Right cardiac atrium (tissue), 5 donors: ENCODE measurements around the gene DRC7. TPM values are rescaled to one million over a fixed set of nuclear protein-coding genes. Genes with fewer than 3 reads are reported as not detected.

Experiments
- ATAC-seq, 2 donors: fragments of 200-7000 bp; cut with Tn5 transposase; one replicate each; pipeline versions ENCODE4 v1.8.0 to v1.9.1; 2020; ENCODE audit warnings: moderate library complexity in 2 of 2, mild to moderate bottlenecking in 1 of 2
- DNase-seq, 3 donors: peaks; one replicate each; pipeline ENCODE4 v3.0.0-alpha.2; 2020
- H3K27ac ChIP-seq: one replicate; pipeline ENCODE4 v1.5.1; 2013; ENCODE audit warnings: mild to moderate bottlenecking, low read length, control low read depth, moderate library complexity
- H3K27me3 ChIP-seq: one replicate; pipeline ENCODE4 v1.6.1; 2013; ENCODE audit not compliant: control insufficient read depth, insufficient read depth
- H3K4me1 ChIP-seq: one replicate; pipeline ENCODE4 v1.6.1; 2013; ENCODE audit warnings: low read length; ENCODE audit not compliant: control insufficient read depth, insufficient read depth
- H3K4me3 ChIP-seq: one replicate; pipeline ENCODE4 v1.5.1; 2013; ENCODE audit warnings: low read length, control low read depth
- H3K9me3 ChIP-seq: one replicate; pipeline ENCODE4 v1.6.1; 2013; ENCODE audit warnings: low read length; ENCODE audit not compliant: control insufficient read depth
- WGBS: extraction: QIAGEN DNeasy Blood & Tissue Kit; methylation state at CpG from one replicate; pipeline ENCODE4 v1.1.7; 2013; 5-methylcytosine and 5-hydroxymethylcytosine counted together
- intact Hi-C, 4 donors: fragments of 100-400 bp; cut with DNase I; formaldehyde crosslinking; loops; one replicate each; pipeline versions ENCODE4 v1.11.0 to v1.14.0; 2022 to 2023
- polyA plus RNA-seq: library from polyadenylated mRNA; stranded (reverse); fragments of 200-250 nt; gene quantifications from one replicate; pipeline ENCODE4 v1.2.3, GENCODE V29; 2013
- total RNA-seq, 4 donors: library from RNA; stranded (reverse); fragmentation: NEBNext Ultra II Directional; extraction: Animal tissue kit (Norgen Biotek cat#: 25700); gene quantifications; one replicate each; pipeline ENCODE4 v1.2.1, GENCODE V29; 2021
- donor health status: healthy with polysubstance abuse.
- donor health status: DM: no; HTN: yes; CAD: no.
- donor health status: DM: no; HTN: no; CAD: no.
- donor health status: DM: no; HTN: yes; CAD: no; lungs with severe emphysema.
- donor health status: DM: yes; HTN: yes; CAD: no.

The DRC7 gene
- total and polyA plus RNA-seq, 5 donors = not detected

GRCh38 chr16:57699481-57699880, 4.9 kb downstream of the DRC7 start:
- Histone ChIP-seq H3K4me3 (no peak overlapping the region), H3K9me3 (no peaks in the 10 kb centered on the region), H3K27me3 (no peaks in the 10 kb centered on the region), H3K27ac (no peak overlapping the region), H3K4me1 (no peaks in the 10 kb centered on the region)
- DNase-seq (no peak), ATAC-seq (no peak)
- 74% methylated on average over 3 of the region's 3 CpGs for WGBS
- intact Hi-C loops = no loop called here

GRCh38 chr16:57699899-57700298, 5.3 kb downstream of the DRC7 start:
- no peaks in the 10 kb centered on the region for H3K27me3 ChIP-seq
- ATAC-seq (no peak), DNase-seq (no peak)
- H3K9me3 ChIP-seq = no peaks in the 10 kb centered on the region
- 93% methylated on average over 7 of the region's 7 CpGs for WGBS
- intact Hi-C loops = no loop called here
- H3K27ac ChIP-seq = no peak overlapping the region
- H3K4me3 ChIP-seq = no peak overlapping the region
- no peaks in the 10 kb centered on the region for H3K4me1 ChIP-seq

GRCh38 chr16:57700781-57701551, 6.4 kb downstream of the DRC7 start:
- WGBS = 66% methylated on average over 10 of the region's 10 CpGs
- intact Hi-C loops = no loop called here

GRCh38 chr16:57701759-57702371, 7.3 kb downstream of the DRC7 start:
- 77% methylated on average over 23 of the region's 23 CpGs for WGBS
- no peak overlapping the region for H3K27ac ChIP-seq
- no peaks in the 10 kb centered on the region for H3K9me3 ChIP-seq
- H3K27me3 ChIP-seq = no peaks in the 10 kb centered on the region
- H3K4me1 ChIP-seq = no peaks in the 10 kb centered on the region
- ATAC-seq = peak in 1 of 2 donors; percentile 26
- DNase-seq = no peak
- H3K4me3 ChIP-seq = no peak overlapping the region
- intact Hi-C loops = no loop called here

More at GRCh38 chr16:57700781-57701551, 6.4 kb downstream of the DRC7 start:
- Histone ChIP-seq H3K9me3 (no peaks in the 10 kb centered on the region), H3K4me3 (no peak overlapping the region), H3K27ac (no peak overlapping the region), H3K4me1 (no peaks in the 10 kb centered on the region), H3K27me3 (no peaks in the 10 kb centered on the region)
- ATAC-seq = peak in 1 of 2 donors; percentile 24
- no peak for DNase-seq

GRCh38 chr16:57703416-57704010, 8.9 kb downstream of the DRC7 start:
- no peaks in the 10 kb centered on the region for H3K27me3 ChIP-seq
- H3K4me1 ChIP-seq = no peaks in the 10 kb centered on the region
- ATAC-seq (no peak), DNase-seq (no peak)
- intact Hi-C loops = no loop called here
- WGBS = 91% methylated on average over 11 of the region's 11 CpGs
- no peak overlapping the region for H3K4me3 ChIP-seq
- no peaks in the 10 kb centered on the region for H3K9me3 ChIP-seq
- no peak overlapping the region for H3K27ac ChIP-seq

GRCh38 chr16:57704011-57704904, 9.7 kb downstream of the DRC7 start:
- WGBS = 68% methylated on average over 11 of the region's 11 CpGs
- intact Hi-C loops = no loop called here
- H3K27ac ChIP-seq = no peak overlapping the region
- DNase-seq = no peak
- H3K4me3 ChIP-seq = no peak overlapping the region
- H3K4me1 ChIP-seq = no peaks in the 10 kb centered on the region
- ATAC-seq = no peak
- no peaks in the 10 kb centered on the region for H3K27me3 ChIP-seq
- no peaks in the 10 kb centered on the region for H3K9me3 ChIP-seq

- 95% methylated on average over 4 of the region's 4 CpGs for WGBS
- Histone ChIP-seq H3K4me3 (no peak overlapping the region), H3K27me3 (no peaks in the 10 kb centered on the region), H3K27ac (no peak overlapping the region), H3K4me1 (no peaks in the 10 kb centered on the region), H3K9me3 (no peaks in the 10 kb centered on the region)
- intact Hi-C loops = no loop called here
- no peak for DNase-seq
- ATAC-seq = no peak
Measured at GRCh38 chr16:57704905-57705852, 10.6 kb downstream of the DRC7 start.

GRCh38 chr16:57706717-57707116, 12.1 kb downstream of the DRC7 start:
- no peak overlapping the region for H3K4me3 ChIP-seq
- H3K4me1 ChIP-seq = no peaks in the 10 kb centered on the region
- ATAC-seq = no peak
- DNase-seq = no peak
- no peaks in the 10 kb centered on the region for H3K9me3 ChIP-seq
- no peak overlapping the region for H3K27ac ChIP-seq
- intact Hi-C loops = no loop called here
- H3K27me3 ChIP-seq = no peaks in the 10 kb centered on the region
- 84% methylated on average over 1 of the region's 1 CpG for WGBS

- intact Hi-C loops = no loop called here
- H3K4me1 ChIP-seq = no peaks in the 10 kb centered on the region
- H3K27me3 ChIP-seq = no peaks in the 10 kb centered on the region
- no peak overlapping the region for H3K4me3 ChIP-seq
- no peak for ATAC-seq
- no peak for DNase-seq
- 91% methylated on average over 11 of the region's 11 CpGs for WGBS
- H3K9me3 ChIP-seq = no peaks in the 10 kb centered on the region
- no peak overlapping the region for H3K27ac ChIP-seq
Measured at GRCh38 chr16:57707331-57707730, 12.7 kb downstream of the DRC7 start.

GRCh38 chr16:57708168-57708567, 13.6 kb downstream of the DRC7 start:
- H3K4me3 ChIP-seq = no peak overlapping the region
- no peak for ATAC-seq
- intact Hi-C loops = no loop called here
- H3K27ac ChIP-seq = no peak overlapping the region
- no peak for DNase-seq
- H3K9me3 ChIP-seq = no peaks in the 10 kb centered on the region
- 90% methylated on average over 3 of the region's 3 CpGs for WGBS
- H3K4me1 ChIP-seq = no peaks in the 10 kb centered on the region
- no peaks in the 10 kb centered on the region for H3K27me3 ChIP-seq
